CD4-positive, CD25-positive, alpha-beta regulatory T cell (primary cell): Measurements from ENCODE around the gene FAM114A2. TPM values are rescaled to one million over a fixed set of nuclear protein-coding genes. Genes with fewer than 3 reads are reported as not detected.
A peak's percentile ranks its signal among the peaks of the same experiment; 100 is the strongest.
"Not testable (repeated sequence)": the region's sequence is repeated elsewhere in the genome, so short reads cannot be mapped to it uniquely, and the experiment has no call there.

ENCODE experiments used
- ATAC-seq, 2 donors: fragments of 150-1000 bp; cut with Tn5 transposase; one replicate each; pipeline ENCODE4 v1.10.0; 2021; ENCODE audit warnings: low read depth in 2 of 2, moderate number of reproducible peaks in 2 of 2, moderate library complexity in 1 of 2
- DNase-seq, 3 donors: peaks; one replicate each; pipeline versions ENCODE4 v3.0.0 to v3.0.0-alpha.2; 2012 to 2022; ENCODE audit warnings: mixed read lengths in 1 of 3
- H3K27ac ChIP-seq: one replicate; pipeline ENCODE4 v1.7.0; 2013; ENCODE audit warnings: mild to moderate bottlenecking, low read length; ENCODE audit not compliant: insufficient read depth, poor library complexity, severe bottlenecking
- H3K27me3 ChIP-seq: one replicate; pipeline ENCODE4 v1.7.0; 2013; ENCODE audit warnings: low read length; ENCODE audit not compliant: control insufficient read depth, insufficient read depth
- H3K36me3 ChIP-seq: one replicate; pipeline ENCODE4 v1.7.0; 2013; ENCODE audit warnings: mild to moderate bottlenecking, low read length, moderate library complexity; ENCODE audit not compliant: control insufficient read depth, insufficient read depth
- H3K4me1 ChIP-seq: 2 replicates; pipeline ENCODE4 v1.7.0; 2013; ENCODE audit warnings: mild to moderate bottlenecking, low read length; ENCODE audit not compliant: insufficient read depth, control insufficient read depth, poor library complexity, severe bottlenecking
- H3K4me3 ChIP-seq: one replicate; pipeline ENCODE4 v1.7.0; 2013; ENCODE audit warnings: low read depth, mild to moderate bottlenecking, low read length, moderate library complexity
- H3K9me3 ChIP-seq, 2 experiments: 1 replicate in 1 of 2; 2 replicates in 1 of 2; pipeline ENCODE4 v1.7.0; 2013; ENCODE audit warnings: low read length in 2 of 2, mild to moderate bottlenecking in 1 of 2, moderate library complexity in 1 of 2; ENCODE audit not compliant: control insufficient read depth in 2 of 2
- H3K27ac Mint-ChIP-seq, 3 donors: one replicate each; pipeline ENCODE4 v1.8.0; 2020 to 2022; ENCODE audit warnings: mild to moderate bottlenecking in 3 of 3, mixed read lengths in 3 of 3, moderate library complexity in 2 of 3
- H3K27me3 Mint-ChIP-seq: one replicate; pipeline ENCODE4 v1.8.0; 2022; ENCODE audit warnings: mild to moderate bottlenecking, mixed read lengths
- H3K36me3 Mint-ChIP-seq: one replicate; pipeline ENCODE4 v1.8.0; 2020; ENCODE audit warnings: mixed read lengths
- H3K4me1 Mint-ChIP-seq, 4 donors: one replicate each; pipeline ENCODE4 v1.8.0; 2020 to 2022; ENCODE audit warnings: mixed read lengths in 4 of 4, mild to moderate bottlenecking in 1 of 4
- H3K4me3 Mint-ChIP-seq, 4 donors: one replicate each; pipeline ENCODE4 v1.8.0; 2020 to 2022; ENCODE audit warnings: mild to moderate bottlenecking in 4 of 4, mixed read lengths in 4 of 4, moderate library complexity in 3 of 4
- H3K9me3 Mint-ChIP-seq, 7 donors: one replicate each; pipeline ENCODE4 v1.8.0; 2020 to 2022; ENCODE audit warnings: mixed read lengths in 7 of 7, mild to moderate bottlenecking in 3 of 7, moderate library complexity in 2 of 7
- polyA plus RNA-seq, 4 donors: library from polyadenylated mRNA; unstranded; fragments of 300-500 nt; fragmentation: Illumina TruSeq; gene quantifications; one replicate each; pipeline ENCODE4 v1.2.3, GENCODE V29; 2021
- total RNA-seq: library from RNA; stranded (reverse); gene quantifications from one replicate; pipeline ENCODE4 v1.2.3, GENCODE V29; 2022

The FAM114A2 gene
- total and polyA plus RNA-seq, 5 donors from 2014 or later = 19.1 to 26.6 (median 22.8) TPM

GRCh38 chr5:154077696-154078095 is 39.0 kb upstream of the FAM114A2 start:
- Mint-ChIP-seq H3K4me3 (no peak overlapping the region), H3K27me3 (peaks cover 5% of the 10 kb centered on the region), H3K4me1 (peaks cover 5 to 24% (median 18%) of the 10 kb centered on the region in 4 donors), H3K36me3 (no peaks in the 10 kb centered on the region), H3K9me3 (no peaks in the 10 kb centered on the region), H3K27ac (peak overlapping the region in 1 of 3 donors; percentile 71)
- no peak for ATAC-seq
- DNase-seq = no peak
- Histone ChIP-seq H3K9me3 (no peaks in the 10 kb centered on the region), H3K4me3 (no peak overlapping the region), H3K27me3 (no peaks in the 10 kb centered on the region), H3K4me1 (peaks cover 16% of the 10 kb centered on the region), H3K27ac (no peak overlapping the region), H3K36me3 (no peaks in the 10 kb centered on the region)

- no peak overlapping the region for H3K27ac ChIP-seq
- H3K27ac Mint-ChIP-seq = peak overlapping the region; percentile 64 to 92 (median 65)
- ATAC-seq (no peak), DNase-seq (no peak)
- H3K4me1 Mint-ChIP-seq = peaks cover 12 to 32% (median 24%) of the 10 kb centered on the region in 4 donors
- peaks cover 5% of the 10 kb centered on the region for H3K27me3 Mint-ChIP-seq
- no peaks in the 10 kb centered on the region for H3K36me3 ChIP-seq
- H3K4me1 ChIP-seq = peaks cover 16% of the 10 kb centered on the region
- H3K9me3 ChIP-seq = no peaks in the 10 kb centered on the region
- peak overlapping the region in 2 of 4 donors; percentile 19 to 34 for H3K4me3 Mint-ChIP-seq
- no peak overlapping the region for H3K4me3 ChIP-seq
- H3K27me3 ChIP-seq = no peaks in the 10 kb centered on the region
- H3K9me3 Mint-ChIP-seq = no peaks in the 10 kb centered on the region
- no peaks in the 10 kb centered on the region for H3K36me3 Mint-ChIP-seq
Measured at GRCh38 chr5:154076240-154076922, 37.7 kb upstream of the FAM114A2 start.

GRCh38 chr5:154072414-154073171 is 33.9 kb upstream of the FAM114A2 start:
- H3K27ac ChIP-seq = no peak overlapping the region
- Mint-ChIP-seq H3K27me3 (peaks cover 5% of the 10 kb centered on the region), H3K36me3 (no peaks in the 10 kb centered on the region), H3K27ac (peak overlapping the region; percentile 30 to 90 (median 47)), H3K9me3 (no peaks in the 10 kb centered on the region), H3K4me1 (peaks cover 12 to 31% (median 24%) of the 10 kb centered on the region in 4 donors), H3K4me3 (peak overlapping the region in 3 of 4 donors; percentile 15 to 32 (median 31))
- H3K27me3 ChIP-seq = no peaks in the 10 kb centered on the region
- ATAC-seq (peak; percentile 76 to 84), DNase-seq (peak; percentile 71 to 84 (median 80))
- no peaks in the 10 kb centered on the region for H3K9me3 ChIP-seq
- H3K36me3 ChIP-seq = no peaks in the 10 kb centered on the region
- H3K4me3 ChIP-seq = no peak overlapping the region
- peaks cover 16% of the 10 kb centered on the region for H3K4me1 ChIP-seq

- peaks cover 9% of the 10 kb centered on the region for H3K27me3 Mint-ChIP-seq
- peaks cover 12 to 25% (median 21%) of the 10 kb centered on the region in 4 donors for H3K4me1 Mint-ChIP-seq
- no peak overlapping the region for H3K27ac ChIP-seq
- peak overlapping the region in 2 of 4 donors; percentile 15 to 32 for H3K4me3 Mint-ChIP-seq
- DNase-seq (no peak), ATAC-seq (no peak)
- H3K27me3 ChIP-seq = no peaks in the 10 kb centered on the region
- H3K9me3 Mint-ChIP-seq = no peaks in the 10 kb centered on the region
- H3K36me3 ChIP-seq = no peaks in the 10 kb centered on the region
- no peaks in the 10 kb centered on the region for H3K36me3 Mint-ChIP-seq
- H3K4me1 ChIP-seq = peaks cover 16% of the 10 kb centered on the region
- peak overlapping the region; percentile 30 to 70 (median 47) for H3K27ac Mint-ChIP-seq
- H3K4me3 ChIP-seq = no peak overlapping the region
- H3K9me3 ChIP-seq = no peaks in the 10 kb centered on the region
Measured at GRCh38 chr5:154071799-154072413, 33.2 kb upstream of the FAM114A2 start.

GRCh38 chr5:154069854-154070253 is 31.1 kb upstream of the FAM114A2 start:
- not testable (repeated sequence) for H3K27ac Mint-ChIP-seq, H3K4me1 ChIP-seq, H3K36me3 Mint-ChIP-seq, H3K4me3 ChIP-seq, H3K36me3 ChIP-seq, ATAC-seq, DNase-seq, H3K4me3 Mint-ChIP-seq, H3K27me3 ChIP-seq, H3K27ac ChIP-seq, H3K27me3 Mint-ChIP-seq, H3K9me3 ChIP-seq, H3K9me3 Mint-ChIP-seq
- peaks cover 6 to 12% (median 8%) of the 10 kb centered on the region in 4 donors for H3K4me1 Mint-ChIP-seq

- no peaks in the 10 kb centered on the region for H3K9me3 Mint-ChIP-seq
- H3K36me3 ChIP-seq = no peaks in the 10 kb centered on the region
- H3K27me3 Mint-ChIP-seq = peaks cover 5% of the 10 kb centered on the region
- H3K9me3 ChIP-seq = no peaks in the 10 kb centered on the region
- no peak overlapping the region for H3K27ac ChIP-seq
- no peaks in the 10 kb centered on the region for H3K36me3 Mint-ChIP-seq
- H3K4me1 Mint-ChIP-seq = no peaks in the 10 kb centered on the region
- H3K4me1 ChIP-seq = no peaks in the 10 kb centered on the region
- no peak for DNase-seq
- H3K27ac Mint-ChIP-seq = no peak overlapping the region
- H3K4me3 Mint-ChIP-seq = no peak overlapping the region
- H3K27me3 ChIP-seq = no peaks in the 10 kb centered on the region
- ATAC-seq = no peak
- no peak overlapping the region for H3K4me3 ChIP-seq
Measured at GRCh38 chr5:154065971-154066370, 27.3 kb upstream of the FAM114A2 start.

- Histone ChIP-seq H3K9me3 (no peaks in the 10 kb centered on the region), H3K4me1 (no peaks in the 10 kb centered on the region), H3K36me3 (no peaks in the 10 kb centered on the region), H3K27me3 (no peaks in the 10 kb centered on the region), H3K4me3 (no peak overlapping the region), H3K27ac (no peak overlapping the region)
- no peaks in the 10 kb centered on the region for H3K36me3 Mint-ChIP-seq
- H3K4me3 Mint-ChIP-seq = no peak overlapping the region
- H3K9me3 Mint-ChIP-seq = no peaks in the 10 kb centered on the region
- H3K4me1 Mint-ChIP-seq = peaks cover 0 to 17% (median 9%) of the 10 kb centered on the region in 4 donors
- no peak overlapping the region for H3K27ac Mint-ChIP-seq
- H3K27me3 Mint-ChIP-seq = peaks cover 5% of the 10 kb centered on the region
- DNase-seq (no peak), ATAC-seq (no peak)
Measured at GRCh38 chr5:154063372-154063771, 24.7 kb upstream of the FAM114A2 start.
